RWPE1 (cell line): Measurements from ENCODE around the gene AGRN.
"Not testable (repeated sequence)": the region's sequence is repeated elsewhere in the genome, so short reads cannot be mapped to it uniquely, and the experiment has no call there.

Source experiments
- CTCF ChIA-PET: fragments of 350-600 bp; sonication (Branson Sonifier 250); formaldehyde crosslinking; extraction: SDS; loops from one replicate; lab custom pipeline; 2021; lab: Yijun Ruan, JAX
- POLR2A ChIA-PET: fragments of 400-600 bp; formaldehyde crosslinking; extraction: SDS; loops from one replicate; lab custom pipeline; 2020; ENCODE audit warnings: antibody characterized with exemption; ENCODE audit not compliant: low non-redundant PET; lab: Yijun Ruan, JAX
- DNase-seq: peaks from one replicate; pipeline ENCODE4 v3.0.0; 2012; ENCODE audit warnings: low spot score
- H3K27ac ChIP-seq: fragments of 450-650 bp; 2 replicates; pipeline ENCODE4 v1.5.1; 2017
- CTCF ChIP-seq: fragments of 450-650 bp; conservative IDR thresholded peaks from 2 replicates; pipeline ENCODE4 v1.5.1; 2017; ENCODE audit warnings: low read depth, mild to moderate bottlenecking

AGRN gene

GRCh38 chr1:1024771-1025699, 5.1 kb downstream of the AGRN start:
- POLR2A ChIA-PET = no interaction called here
- no peak for TF ChIP-seq CTCF
- H3K27ac ChIP-seq = peak overlapping the region; percentile 98
- CTCF ChIA-PET = interaction anchor here (1.3 to 2.1 kb wide), 2 partner anchors 15 to 23 kb away, joined by 8 to 16 read pairs; no protein-coding TSS in a partner anchor
- DNase-seq = peak; percentile 88

DNA sequence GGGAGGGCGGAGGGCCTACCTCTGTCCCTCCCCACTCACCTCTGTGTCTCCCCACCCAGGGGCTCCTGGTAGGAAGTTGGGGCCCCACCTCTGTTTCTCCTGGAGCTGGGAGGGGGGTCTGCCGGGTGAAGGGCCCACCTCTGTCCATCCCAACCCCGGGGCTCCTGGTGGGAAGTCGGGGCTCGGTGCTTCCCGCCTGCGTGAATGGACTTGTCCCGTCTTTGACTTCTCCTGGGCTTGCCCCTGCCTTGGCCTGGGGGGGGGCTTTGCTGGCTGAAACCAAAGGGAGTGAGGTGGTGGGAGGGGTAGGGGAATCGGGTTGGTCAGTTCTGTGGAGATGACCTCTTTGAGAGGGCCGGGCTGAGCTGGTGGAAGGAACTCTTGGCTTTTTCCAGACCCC, 5.8 kb downstream of the AGRN start:
- no peak for TF ChIP-seq CTCF
- CTCF ChIA-PET = interaction anchor here (1.3 to 2.1 kb wide), 2 partner anchors 14 to 24 kb away, joined by 8 to 16 read pairs; no protein-coding TSS in a partner anchor
- POLR2A ChIA-PET = no interaction called here
- H3K27ac ChIP-seq = peak overlapping the region; percentile 98
- no peak for DNase-seq

- TF ChIP-seq CTCF = no peak
- POLR2A ChIA-PET = no interaction called here
- DNase-seq = no peak
- CTCF ChIA-PET = no interaction called here
- peak overlapping the region; percentile 98 for H3K27ac ChIP-seq
These were observed 6.9 kb downstream of the AGRN start for GRCh38 chr1:1026599-1027413.

DNA sequence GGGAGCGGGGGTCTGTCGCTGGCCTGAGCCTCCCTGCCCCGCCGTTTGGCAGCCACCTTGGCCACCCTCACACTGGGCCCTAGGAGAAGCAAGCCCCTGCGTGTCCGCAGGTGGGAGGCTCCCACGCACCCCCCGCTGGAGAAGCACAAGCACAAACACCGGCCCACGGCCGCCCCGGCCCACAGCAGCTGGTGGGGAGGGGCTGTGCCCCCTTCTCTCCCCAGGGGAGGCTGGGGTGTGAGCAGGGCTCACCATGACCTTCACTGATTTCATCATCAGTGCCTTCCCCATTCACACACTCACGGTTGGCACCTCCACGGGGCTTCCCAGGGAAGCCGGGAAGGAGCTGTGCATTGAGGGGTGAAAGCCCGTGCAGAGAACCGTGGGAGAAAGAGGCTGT, 7.9 kb downstream of the AGRN start:
- H3K27ac ChIP-seq = peak overlapping the region; percentile 98
- DNase-seq = no peak
- ChIA-PET CTCF (no interaction called here), POLR2A (no interaction called here)
- TF ChIP-seq CTCF = no peak

DNA sequence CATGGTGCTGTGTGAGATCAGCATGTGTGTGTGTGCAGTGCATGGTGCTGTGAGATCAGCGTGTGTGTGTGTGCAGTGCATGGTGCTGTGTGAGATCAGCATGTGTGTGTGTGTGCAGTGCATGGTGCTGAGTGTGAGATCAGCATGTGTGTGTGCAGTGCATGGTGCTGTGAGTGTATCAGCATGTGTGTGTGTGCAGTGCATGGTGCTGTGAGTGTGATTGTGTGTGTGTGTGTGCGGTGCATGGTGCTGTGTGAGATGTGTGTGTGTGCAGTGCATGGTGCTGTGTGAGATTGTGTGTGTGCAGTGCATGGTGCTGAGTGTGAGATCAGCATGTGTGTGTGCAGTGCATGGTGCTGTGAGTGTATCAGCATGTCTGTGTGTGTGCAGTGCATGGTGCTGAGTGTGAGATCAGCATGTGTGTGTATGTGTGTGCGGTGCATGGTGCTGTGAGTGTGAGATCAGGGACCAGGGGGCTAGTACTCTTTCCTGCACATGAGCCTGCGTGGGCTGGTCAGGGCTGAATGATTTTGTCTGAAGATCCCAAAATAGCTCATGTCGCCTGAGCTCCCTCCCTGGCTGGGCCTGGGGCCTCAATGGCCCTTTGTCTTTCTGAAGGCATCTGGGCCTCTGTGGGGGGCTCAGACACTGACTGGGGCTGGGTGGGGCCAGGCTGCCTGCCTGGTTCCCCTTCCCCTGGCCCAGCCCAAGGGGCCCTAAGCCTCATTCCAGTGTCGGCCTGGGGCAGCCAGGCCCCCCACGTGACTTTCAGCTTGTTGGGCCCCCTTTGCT, 11.1 kb downstream of the AGRN start:
- CTCF ChIA-PET, POLR2A ChIA-PET, DNase-seq: not testable (repeated sequence)
- peak overlapping the region; percentile 53 for H3K27ac ChIP-seq

DNA sequence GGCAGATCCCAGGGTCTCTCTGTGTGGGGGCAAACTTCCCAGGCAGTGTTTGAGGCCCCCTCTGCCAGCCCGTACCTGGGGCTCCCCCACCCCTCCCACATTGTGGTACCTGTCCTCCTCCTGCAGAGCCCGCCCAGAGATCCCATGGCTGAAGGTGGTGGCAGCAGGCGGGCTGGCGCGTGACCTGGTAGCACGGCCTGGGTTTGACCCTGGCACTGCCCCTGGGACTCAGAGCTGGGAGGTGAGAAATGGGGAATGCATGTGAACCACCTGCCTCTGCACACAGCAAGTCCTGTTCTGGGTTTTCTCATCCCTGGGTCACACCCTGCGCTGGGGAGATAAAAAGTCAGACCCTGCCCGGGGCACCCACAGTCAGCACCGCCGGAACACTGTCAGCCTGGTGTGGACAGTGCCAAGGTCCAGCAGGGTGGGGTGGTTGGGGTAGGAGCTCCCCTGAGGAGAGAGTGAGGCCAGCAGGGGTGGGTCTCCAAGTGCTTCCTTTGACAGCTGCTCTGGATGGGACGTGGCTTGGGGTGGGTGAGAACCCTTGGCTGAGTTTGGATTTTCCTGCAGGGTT, 11.8 kb downstream of the AGRN start:
- POLR2A ChIA-PET = interaction anchor here (0.8 kb wide), 1 partner anchor 11 kb away, joined by 4 read pairs; no protein-coding TSS in a partner anchor
- CTCF ChIA-PET = no interaction called here
- no peak for TF ChIP-seq CTCF
- H3K27ac ChIP-seq = peak overlapping the region; percentile 53
- no peak for DNase-seq
